Measurements from ENCODE around the gene PDE3A.

Gene PDE3A

DNA sequence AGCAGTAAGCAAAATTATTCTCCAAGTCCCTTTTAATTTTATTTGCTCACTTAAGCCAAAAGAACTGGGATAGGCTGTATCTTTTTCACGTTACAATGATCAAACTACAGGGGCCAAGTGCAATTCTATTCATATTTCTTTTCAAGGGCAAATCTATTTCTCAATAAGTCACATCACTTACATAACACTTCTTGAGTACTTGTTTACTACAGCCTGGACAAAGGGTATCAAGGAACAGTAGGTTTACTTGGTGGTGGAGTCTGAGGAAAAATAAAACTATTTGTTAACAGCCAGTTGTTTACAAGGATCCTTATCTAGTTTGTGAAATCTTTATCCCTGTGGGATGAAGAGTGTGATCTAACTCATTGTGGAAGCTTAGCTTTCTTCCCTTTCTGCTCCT, 72.1 kb downstream of the PDE3A start:
- no peak for TF ChIP-seq JUND (IDR thresholded peaks at IDR 0.05; ENCODE audit: low read depth)
- no peak for DNase-seq (ENCODE audit: low read depth in 1 of 2, low spot score in 1 of 2)
- in situ Hi-C loops (cut with HindIII; ENCODE audit: low pct_unique_long_range_greater_than_20kb, low sequenced_read_pairs) = no loop called here

DNA sequence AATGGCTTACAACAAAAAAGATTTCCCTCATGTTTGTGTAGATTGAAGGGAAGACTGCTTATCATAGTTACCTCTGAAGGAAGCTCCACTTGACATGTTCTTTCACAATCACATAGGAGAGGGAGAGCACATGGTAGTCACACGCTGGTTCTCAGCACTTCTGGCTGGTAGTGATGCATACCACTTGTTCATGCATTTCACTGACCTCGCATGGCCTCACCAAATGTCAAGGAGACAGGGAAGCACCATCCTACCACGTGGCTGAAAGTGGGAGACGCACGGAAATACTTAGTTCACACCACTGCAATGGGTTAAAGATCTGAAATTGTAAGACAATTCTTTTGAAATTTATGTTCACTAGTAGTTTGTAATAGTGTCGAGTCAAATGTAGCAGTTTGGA, 74.0 kb downstream of the PDE3A start:
- DNase-seq (ENCODE audit: low read depth in 1 of 2, low spot score in 1 of 2) = no peak
- in situ Hi-C loops (cut with HindIII; ENCODE audit: low pct_unique_long_range_greater_than_20kb, low sequenced_read_pairs) = no loop called here
- TF ChIP-seq JUND (IDR thresholded peaks at IDR 0.05; ENCODE audit: low read depth) = no peak

DNA sequence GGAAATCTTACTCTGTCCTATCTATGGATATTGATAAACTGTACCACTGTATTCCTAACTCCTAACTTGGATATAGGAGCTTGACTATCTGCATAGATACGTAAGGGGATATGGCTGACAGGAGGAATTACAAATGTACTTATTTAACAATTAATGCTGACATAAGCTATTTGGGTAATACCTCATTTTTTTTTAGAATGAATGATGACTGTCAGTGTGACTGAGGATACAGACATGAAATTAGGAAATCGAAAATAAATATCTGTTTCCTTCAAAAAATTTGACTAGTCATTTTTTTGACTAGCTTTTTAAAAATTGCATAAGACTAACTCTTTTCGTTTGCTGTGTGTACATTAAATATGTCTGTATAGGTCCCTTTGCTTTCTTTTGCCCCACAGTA, 74.9 kb downstream of the PDE3A start:
- no peak for TF ChIP-seq JUND (IDR thresholded peaks at IDR 0.05; ENCODE audit: low read depth)
- DNase-seq (ENCODE audit: low read depth in 1 of 2, low spot score in 1 of 2) = no peak
- in situ Hi-C loops (cut with HindIII; ENCODE audit: low pct_unique_long_range_greater_than_20kb, low sequenced_read_pairs) = no loop called here

DNA sequence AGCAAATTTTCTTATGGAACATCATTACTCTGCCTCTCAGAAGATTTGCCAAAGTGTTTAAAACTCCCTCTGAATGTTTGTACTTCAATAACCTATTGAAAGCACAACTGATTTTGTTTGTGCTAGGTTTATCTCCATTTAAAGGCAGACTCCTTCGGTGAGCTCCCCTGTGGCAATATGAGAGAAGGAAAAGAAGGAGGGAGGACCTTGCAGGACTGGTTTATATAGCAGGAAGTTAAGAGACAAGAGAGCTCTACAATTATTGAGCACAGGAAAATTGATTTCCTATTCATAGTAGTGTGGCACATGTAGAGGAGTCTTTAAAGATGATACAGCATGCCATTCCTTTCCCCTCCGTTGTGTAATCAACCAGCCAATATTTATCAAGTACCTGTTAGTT, 75.5 kb downstream of the PDE3A start:
- in situ Hi-C loops (cut with HindIII; ENCODE audit: low pct_unique_long_range_greater_than_20kb, low sequenced_read_pairs) = no loop called here
- DNase-seq (ENCODE audit: low read depth in 1 of 2, low spot score in 1 of 2) = peak in 1 of 2 experiments; percentile 21
- no peak for TF ChIP-seq JUND (IDR thresholded peaks at IDR 0.05; ENCODE audit: low read depth)

DNA sequence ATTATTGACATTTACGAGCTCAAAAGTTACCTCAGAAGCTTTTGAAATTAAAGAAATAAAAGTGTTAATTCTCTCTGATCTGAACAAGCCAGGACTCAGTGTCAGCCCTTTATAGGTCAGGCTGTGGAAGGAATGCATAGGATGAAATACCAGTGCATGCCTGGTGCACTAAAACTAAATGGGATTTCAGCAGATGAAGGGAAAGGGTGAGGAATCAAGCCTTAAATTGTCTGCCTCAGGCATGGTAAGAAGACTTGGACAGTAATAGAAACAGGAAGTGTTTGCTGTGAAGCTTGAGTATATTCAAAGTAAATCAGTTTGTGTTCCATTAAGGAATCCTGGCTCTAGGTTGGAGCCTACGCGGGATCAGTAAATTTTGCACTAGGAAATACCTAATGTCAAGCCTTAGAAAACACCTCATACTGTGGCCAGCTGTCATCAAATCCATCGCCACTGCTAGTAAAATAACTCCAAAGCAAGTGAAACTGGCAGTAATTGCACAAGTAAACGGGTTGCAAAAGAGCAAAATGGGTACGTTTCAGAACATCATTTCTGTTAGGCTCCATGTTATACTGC, 76.3 kb downstream of the PDE3A start:
- TF ChIP-seq JUND (IDR thresholded peaks at IDR 0.05; ENCODE audit: low read depth) = no peak
- in situ Hi-C loops (cut with HindIII; ENCODE audit: low pct_unique_long_range_greater_than_20kb, low sequenced_read_pairs) = no loop called here
- DNase-seq (ENCODE audit: low read depth in 1 of 2, low spot score in 1 of 2) = no peak

DNA sequence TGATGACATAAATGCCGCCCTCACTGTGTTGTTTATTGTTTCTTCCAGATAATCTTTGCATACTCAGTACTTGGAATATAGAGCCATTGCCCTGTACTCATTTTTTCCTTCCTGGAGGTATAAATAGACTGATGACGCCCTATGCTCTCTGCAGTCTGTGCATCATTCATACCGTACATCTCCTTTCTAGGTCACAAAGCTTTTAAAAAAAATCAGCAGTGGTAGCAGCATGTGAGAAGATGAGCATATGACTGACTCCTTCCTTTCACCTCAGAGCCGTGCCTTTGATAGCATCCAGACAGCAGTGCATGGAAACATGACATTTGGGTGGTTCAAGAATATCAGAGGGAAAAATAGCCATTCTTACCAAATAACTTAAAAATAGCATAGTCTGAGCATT, 77.3 kb downstream of the PDE3A start:
- in situ Hi-C loops (cut with HindIII; ENCODE audit: low pct_unique_long_range_greater_than_20kb, low sequenced_read_pairs) = no loop called here

DNA sequence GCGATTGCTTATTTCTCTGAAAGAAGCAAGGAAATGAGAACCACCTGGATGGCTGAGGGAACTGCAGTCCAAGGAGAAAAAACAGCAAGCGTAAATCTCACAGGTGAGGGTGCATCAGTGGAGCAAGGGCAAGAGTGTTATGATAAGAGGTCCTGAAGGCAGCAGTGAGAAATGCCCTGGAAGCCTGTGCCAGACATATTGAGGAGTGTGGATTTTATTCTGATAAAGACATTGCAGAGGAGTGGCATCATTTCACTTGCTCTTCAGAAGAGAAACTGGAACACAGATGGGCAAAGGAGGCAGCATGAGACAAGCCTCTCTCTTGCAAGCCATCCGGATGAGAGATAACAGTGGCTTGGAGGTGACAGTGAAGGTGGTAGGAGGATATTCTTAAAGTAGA, 78.5 kb downstream of the PDE3A start:
- DNase-seq (ENCODE audit: low read depth in 1 of 2, low spot score in 1 of 2) = no peak
- no peak for TF ChIP-seq JUND (IDR thresholded peaks at IDR 0.05; ENCODE audit: low read depth)
- in situ Hi-C loops (cut with HindIII; ENCODE audit: low pct_unique_long_range_greater_than_20kb, low sequenced_read_pairs) = no loop called here

More for the DNA sequence above, 77.3 kb downstream of the PDE3A start:
- TF ChIP-seq JUND (IDR thresholded peaks at IDR 0.05; ENCODE audit: low read depth) = no peak
- no peak for DNase-seq (ENCODE audit: low read depth in 1 of 2, low spot score in 1 of 2)

DNA sequence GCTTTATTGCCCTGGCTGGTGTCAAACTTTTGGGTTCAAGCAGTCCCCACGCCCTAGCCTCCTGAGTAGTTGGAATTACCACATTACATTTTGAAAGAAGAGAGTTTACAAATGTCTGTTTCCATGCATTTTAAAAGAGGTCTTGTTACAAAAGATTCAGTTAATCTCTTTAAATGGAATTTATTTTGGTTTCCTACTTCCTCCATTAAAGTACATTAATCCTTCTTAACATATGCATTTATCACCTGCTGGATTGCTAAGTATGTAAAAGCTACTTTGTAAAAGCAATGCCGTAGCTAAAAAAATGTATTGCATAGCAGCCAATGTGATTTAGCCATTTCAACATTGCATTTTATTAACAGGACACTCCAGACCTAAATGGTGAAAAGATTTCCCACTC, 80.4 kb downstream of the PDE3A start:
- in situ Hi-C loops (cut with HindIII; ENCODE audit: low pct_unique_long_range_greater_than_20kb, low sequenced_read_pairs) = no loop called here
- no peak for TF ChIP-seq JUND (IDR thresholded peaks at IDR 0.05; ENCODE audit: low read depth)
- no peak for DNase-seq (ENCODE audit: low read depth in 1 of 2, low spot score in 1 of 2)

DNA sequence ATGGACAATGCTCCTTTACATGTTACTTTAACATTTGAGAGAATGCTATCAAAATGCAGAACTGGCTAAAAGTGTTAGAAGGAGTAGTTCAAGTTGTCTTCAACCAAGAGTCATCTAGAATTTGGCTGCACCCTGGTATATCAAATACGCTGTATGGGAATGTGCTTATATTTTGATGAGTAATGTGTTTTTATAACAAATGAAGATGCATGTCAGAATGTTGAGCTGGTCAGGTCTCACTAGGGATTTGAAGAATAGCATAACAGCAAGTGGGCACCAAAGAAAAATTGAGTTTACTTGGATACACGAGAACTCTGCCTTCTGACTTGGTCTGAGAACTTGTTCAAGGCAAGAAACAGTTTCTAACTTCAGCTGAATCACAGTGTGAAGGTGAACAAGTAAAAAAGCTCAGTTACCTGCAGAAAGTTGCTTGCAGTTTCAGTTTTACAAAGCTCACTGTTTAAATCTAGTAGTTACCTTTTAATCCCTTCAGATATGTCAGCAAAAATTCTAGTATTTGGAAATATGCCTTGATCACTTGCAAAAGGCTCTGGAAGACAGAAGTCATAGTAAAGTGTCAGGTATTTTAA, 82.3 kb downstream of the PDE3A start:
- in situ Hi-C loops (cut with HindIII; ENCODE audit: low pct_unique_long_range_greater_than_20kb, low sequenced_read_pairs) = no loop called here

DNA sequence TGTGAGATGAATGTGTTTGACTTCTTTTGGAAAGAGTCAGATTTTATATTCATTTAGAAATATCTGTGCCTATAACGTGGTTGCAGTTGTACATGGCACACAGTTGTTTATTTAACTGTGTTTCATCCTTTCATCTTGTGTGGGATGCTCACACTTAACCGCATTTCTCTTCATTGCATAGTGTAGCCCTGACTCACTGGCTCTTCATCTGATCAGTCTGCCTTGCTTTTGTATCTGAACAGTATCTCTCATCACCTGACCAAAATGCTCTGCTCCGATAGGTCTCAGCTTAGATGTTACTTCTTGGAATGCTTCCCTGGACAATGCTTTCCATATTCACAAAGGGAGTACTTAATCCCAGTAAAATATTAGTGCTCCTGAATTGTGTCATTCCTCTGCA, 83.4 kb downstream of the PDE3A start:
- no peak for TF ChIP-seq JUND (IDR thresholded peaks at IDR 0.05; ENCODE audit: low read depth)
- DNase-seq (ENCODE audit: low read depth in 1 of 2, low spot score in 1 of 2) = no peak
- in situ Hi-C loops (cut with HindIII; ENCODE audit: low pct_unique_long_range_greater_than_20kb, low sequenced_read_pairs) = no loop called here

More for the DNA sequence above, 82.3 kb downstream of the PDE3A start:
- TF ChIP-seq JUND (IDR thresholded peaks at IDR 0.05; ENCODE audit: low read depth) = no peak
- DNase-seq (ENCODE audit: low read depth in 1 of 2, low spot score in 1 of 2) = no peak

DNA sequence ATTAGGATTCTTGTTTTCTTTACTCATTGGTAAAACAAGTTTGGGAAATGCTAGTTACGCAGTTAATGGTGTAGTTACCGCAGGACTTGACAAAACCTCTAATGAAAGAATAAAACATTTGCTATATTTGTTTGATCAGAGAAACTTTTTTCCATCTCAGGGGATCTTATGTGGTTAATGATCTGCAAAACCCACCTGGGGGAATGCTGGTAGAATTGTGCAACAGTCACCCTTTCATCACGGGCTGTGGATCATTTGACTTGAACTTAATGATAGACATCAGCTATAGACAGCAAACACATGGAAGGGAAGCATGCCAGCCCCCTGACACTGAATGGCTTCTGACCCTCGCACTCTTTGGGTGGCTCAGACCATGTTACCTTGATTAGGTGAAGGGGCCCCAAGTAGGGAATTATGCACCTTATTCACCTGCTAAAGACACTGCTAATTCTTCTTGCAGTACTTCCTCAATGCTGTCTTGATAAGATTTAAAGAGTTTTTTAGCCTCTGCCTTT, 84.2 kb downstream of the PDE3A start:
- in situ Hi-C loops (cut with HindIII; ENCODE audit: low pct_unique_long_range_greater_than_20kb, low sequenced_read_pairs) = no loop called here
- no peak for DNase-seq (ENCODE audit: low read depth in 1 of 2, low spot score in 1 of 2)
- no peak for TF ChIP-seq JUND (IDR thresholded peaks at IDR 0.05; ENCODE audit: low read depth)

DNA sequence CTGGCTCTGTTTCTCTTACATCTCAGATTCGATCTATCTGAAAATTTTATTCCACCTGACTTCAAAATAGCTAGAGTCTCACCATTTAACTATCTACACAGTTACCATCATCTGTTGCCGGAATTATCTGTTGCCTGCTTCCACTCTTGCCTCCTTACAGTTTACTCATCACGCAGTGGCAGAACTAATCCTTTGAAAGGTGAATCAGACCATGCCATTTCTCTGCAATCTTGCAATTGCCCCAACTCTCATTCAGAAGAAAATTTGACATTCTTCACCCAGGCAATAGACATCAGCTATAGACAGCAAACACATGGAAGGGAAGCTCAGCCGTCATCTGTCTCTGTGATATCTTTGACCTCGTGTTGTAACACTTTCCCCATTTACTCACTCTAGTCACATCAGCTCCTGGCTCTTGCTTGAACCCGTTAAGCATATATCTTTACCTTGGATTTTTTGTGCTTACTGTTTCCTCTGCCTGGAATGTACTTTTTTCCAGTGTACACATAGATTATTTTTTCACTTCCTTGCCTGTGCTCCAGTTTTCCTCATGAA, 85.5 kb downstream of the PDE3A start:
- in situ Hi-C loops (cut with HindIII; ENCODE audit: low pct_unique_long_range_greater_than_20kb, low sequenced_read_pairs) = no loop called here
- TF ChIP-seq JUND (IDR thresholded peaks at IDR 0.05; ENCODE audit: low read depth) = no peak

DNA sequence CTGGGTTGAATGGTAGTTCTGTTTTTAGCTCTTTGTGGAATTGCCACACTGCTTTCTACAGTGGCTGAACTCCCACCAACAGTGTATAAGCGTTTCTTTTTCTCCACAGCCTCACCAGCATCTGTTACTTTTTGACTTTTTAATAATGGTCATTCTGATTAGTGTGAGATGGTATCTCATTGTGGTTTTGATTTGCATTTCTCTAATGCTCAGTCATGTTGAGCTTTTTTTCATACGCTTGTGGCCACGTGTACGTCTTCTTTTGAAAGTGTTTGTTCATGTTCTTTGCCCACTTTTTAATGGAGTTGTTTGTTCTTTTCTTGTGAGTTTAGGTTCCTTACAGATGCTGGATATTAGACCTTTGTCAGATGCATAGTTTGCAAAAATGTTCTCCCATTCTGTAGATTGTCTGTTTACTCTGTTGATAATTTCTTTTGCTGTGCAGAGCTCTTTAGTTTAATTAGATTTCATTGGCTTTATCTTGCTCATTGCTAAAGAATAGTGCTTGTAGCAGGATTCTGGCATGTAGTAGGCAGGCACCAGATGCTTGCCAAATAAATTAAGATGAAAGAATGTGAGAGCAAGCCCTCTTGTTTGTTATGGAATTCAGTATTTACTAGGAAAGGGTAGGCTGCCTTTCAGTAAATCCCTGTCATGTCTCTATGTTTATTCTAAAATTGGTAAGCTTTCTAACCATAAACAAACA, 86.8 kb downstream of the PDE3A start:
- no peak for TF ChIP-seq JUND (IDR thresholded peaks at IDR 0.05; ENCODE audit: low read depth)
- in situ Hi-C loops (cut with HindIII; ENCODE audit: low pct_unique_long_range_greater_than_20kb, low sequenced_read_pairs) = no loop called here
- no peak for DNase-seq (ENCODE audit: low read depth in 1 of 2, low spot score in 1 of 2)

More for the DNA sequence above, 85.5 kb downstream of the PDE3A start:
- DNase-seq (ENCODE audit: low read depth in 1 of 2, low spot score in 1 of 2) = no peak

All from T47D (cell line).